Endothelial cell of umbilical vein (primary cell): ENCODE measurements around the gene PRKCQ.

Experiments used
- CTCF ChIP-seq, 2 donors: IDR thresholded peaks; 1 replicate in 1 of 2; 2 replicates in 1 of 2; pipeline ENCODE4 v1.5.1; 2011; ENCODE audit warnings: low read length in 2 of 2, mild to moderate bottlenecking in 2 of 2, moderate library complexity in 2 of 2, control low read depth in 1 of 2, inconsistent platforms in 1 of 2, low read depth in 1 of 2; ENCODE audit not compliant: insufficient read depth in 1 of 2; ENCODE audit errors: extremely low read depth in 1 of 2
- GATA2 ChIP-seq: IDR thresholded peaks from 2 replicates; pipeline ENCODE4 v1.7.0; 2011; ENCODE audit warnings: low read depth, mild to moderate bottlenecking, moderate library complexity, mixed read lengths, low read length; ENCODE audit not compliant: insufficient read length, insufficient read depth
- JUN ChIP-seq: IDR thresholded peaks from 2 replicates; pipeline ENCODE4 v1.6.1; 2011; ENCODE audit warnings: borderline replicate concordance, low read depth; ENCODE audit not compliant: insufficient read length, insufficient read depth
- MAX ChIP-seq: IDR thresholded peaks from 2 replicates; pipeline ENCODE4 v1.6.1; 2011; ENCODE audit not compliant: insufficient read depth, insufficient read length
- POLR2A ChIP-seq: IDR thresholded peaks from 2 replicates; pipeline ENCODE4 v1.6.1; 2012; ENCODE audit warnings: low read depth, mild to moderate bottlenecking, control low read depth, low read length
- POLR2AphosphoS5 ChIP-seq: IDR thresholded peaks from 2 replicates; pipeline ENCODE4 v1.6.1; 2012; ENCODE audit warnings: low read depth, mild to moderate bottlenecking, control low read depth, low read length, moderate library complexity; ENCODE audit not compliant: insufficient read depth

- TF ChIP-seq CTCF (IDR thresholded peaks at IDR 0.05; ENCODE audit: extremely low read depth in 1 of 2, insufficient read depth in 1 of 2, low read depth in 1 of 2, low read length in 2 of 2) (no peak), GATA2 (no peak), MAX (no peak), JUN (no peak), POLR2AphosphoS5 (no peak), POLR2A (no peak)
Observed at GRCh38 chr10:6602700-6603084, 22.6 kb upstream of the PRKCQ start.
